HUES64 (cell line): ENCODE results near the gene OR2T34. TPM values are rescaled to one million over a fixed set of nuclear protein-coding genes. Genes with fewer than 3 reads are reported as not detected.
"Not testable (repeated sequence)": the region's sequence is repeated elsewhere in the genome, so short reads cannot be mapped to it uniquely, and the experiment has no call there.

ENCODE experiments used
- H3K27ac ChIP-seq: 2 replicates; pipeline ENCODE4 v1.7.0; 2013; ENCODE audit warnings: low read depth, low read length, inconsistent platforms
- H3K27me3 ChIP-seq: 2 replicates; pipeline ENCODE4 v1.6.1; 2013; ENCODE audit warnings: mild to moderate bottlenecking, low read length; ENCODE audit not compliant: insufficient read depth
- H3K36me3 ChIP-seq: 2 replicates; pipeline ENCODE4 v1.6.1; 2013; ENCODE audit warnings: mild to moderate bottlenecking, low read length; ENCODE audit not compliant: insufficient read depth
- H3K4me1 ChIP-seq: 2 replicates; pipeline ENCODE4 v1.6.1; 2013; ENCODE audit warnings: mild to moderate bottlenecking, low read length, moderate library complexity; ENCODE audit not compliant: insufficient read depth
- H3K4me3 ChIP-seq: 2 replicates; pipeline ENCODE4 v1.5.1; 2013; ENCODE audit warnings: mild to moderate bottlenecking, low read length, moderate library complexity
- H3K9ac ChIP-seq: 2 replicates; pipeline ENCODE4 v1.6.1; 2013; ENCODE audit warnings: mild to moderate bottlenecking, low read depth, low read length
- H3K9me3 ChIP-seq: 2 replicates; pipeline ENCODE4 v1.6.1; 2013; ENCODE audit warnings: low read depth, low read length; ENCODE audit not compliant: insufficient read depth
- WGBS: fragments of 150-250, 120-280 bp; methylation state at CpG from one replicate; pipeline ENCODE4 v1.1.7; 2013; ENCODE audit warnings: missing lambda C conversion rate; 5-methylcytosine and 5-hydroxymethylcytosine counted together
- polyA plus RNA-seq, 2 experiments: library from polyadenylated mRNA; stranded (reverse); fragments of 50-300 nt; gene quantifications; one replicate each; pipeline ENCODE4 v1.2.3, GENCODE V29; 2013

OR2T34 gene
- polyA plus RNA-seq (2013, experiment 1 of 2): not detected
- not detected for polyA plus RNA-seq (2013, experiment 2 of 2)

- WGBS: 73% methylated on average over 2 of the region's 3 CpGs
- H3K4me1 ChIP-seq, H3K27me3 ChIP-seq, H3K4me3 ChIP-seq, H3K9ac ChIP-seq, H3K36me3 ChIP-seq, H3K27ac ChIP-seq: not testable (repeated sequence)
- H3K9me3 ChIP-seq: peaks cover 32% of the 10 kb centered on the region
These were observed at the start of gene OR2T34 for GRCh38 chr1:248574657-248575056. Gene OR2T34 (minus strand): TSS chr1:248574757. CDS start chr1:248574757, 0 bp downstream.

GRCh38 chr1:248622570-248623001 lies 48.0 kb upstream of the OR2T34 start:
- H3K27ac ChIP-seq: no peak overlapping the region
- WGBS: 88% methylated on average over 4 of the region's 4 CpGs
- no peaks in the 10 kb centered on the region for H3K36me3 ChIP-seq
- H3K9me3 ChIP-seq: peaks cover 99% of the 10 kb centered on the region
- H3K4me1 ChIP-seq: no peaks in the 10 kb centered on the region
- H3K9ac ChIP-seq: no peak overlapping the region
- H3K27me3 ChIP-seq: no peaks in the 10 kb centered on the region
- H3K4me3 ChIP-seq: no peak overlapping the region

GRCh38 chr1:248621770-248622169 lies 47.2 kb upstream of the OR2T34 start:
- WGBS: 78% methylated on average over 6 of the region's 7 CpGs
- no peak overlapping the region for H3K9ac ChIP-seq
- H3K27me3 ChIP-seq: no peaks in the 10 kb centered on the region
- H3K27ac ChIP-seq: no peak overlapping the region
- H3K36me3 ChIP-seq: no peaks in the 10 kb centered on the region
- H3K9me3 ChIP-seq: peaks cover 98% of the 10 kb centered on the region
- no peak overlapping the region for H3K4me3 ChIP-seq
- no peaks in the 10 kb centered on the region for H3K4me1 ChIP-seq

GRCh38 chr1:248618878-248619277 lies 44.3 kb upstream of the OR2T34 start:
- no peaks in the 10 kb centered on the region for H3K4me1 ChIP-seq
- peaks cover 98% of the 10 kb centered on the region for H3K9me3 ChIP-seq
- no peak overlapping the region for H3K27ac ChIP-seq
- H3K36me3 ChIP-seq: no peaks in the 10 kb centered on the region
- no peak overlapping the region for H3K9ac ChIP-seq
- no peaks in the 10 kb centered on the region for H3K27me3 ChIP-seq
- H3K4me3 ChIP-seq: no peak overlapping the region
- 16% methylated on average over 3 of the region's 3 CpGs for WGBS

GRCh38 chr1:248618119-248618518 lies 43.6 kb upstream of the OR2T34 start:
- no peaks in the 10 kb centered on the region for H3K36me3 ChIP-seq
- no peaks in the 10 kb centered on the region for H3K4me1 ChIP-seq
- no peaks in the 10 kb centered on the region for H3K27me3 ChIP-seq
- no peak overlapping the region for H3K27ac ChIP-seq
- H3K9ac ChIP-seq: no peak overlapping the region
- 81% methylated on average over 7 of the region's 7 CpGs for WGBS
- peaks cover 98% of the 10 kb centered on the region for H3K9me3 ChIP-seq
- H3K4me3 ChIP-seq: no peak overlapping the region

GRCh38 chr1:248613742-248614141 lies 39.2 kb upstream of the OR2T34 start:
- 79% methylated on average over 1 of the region's 1 CpG for WGBS
- Histone ChIP-seq H3K4me1 (no peaks in the 10 kb centered on the region), H3K27ac (no peak overlapping the region), H3K4me3 (no peak overlapping the region), H3K36me3 (no peaks in the 10 kb centered on the region), H3K9ac (no peak overlapping the region), H3K9me3 (peaks cover 98% of the 10 kb centered on the region), H3K27me3 (no peaks in the 10 kb centered on the region)

- no peak overlapping the region for H3K27ac ChIP-seq
- H3K4me1 ChIP-seq: no peaks in the 10 kb centered on the region
- no peaks in the 10 kb centered on the region for H3K36me3 ChIP-seq
- WGBS: 78% methylated on average over 4 of the region's 4 CpGs
- H3K4me3 ChIP-seq: no peak overlapping the region
- H3K27me3 ChIP-seq: no peaks in the 10 kb centered on the region
- H3K9ac ChIP-seq: no peak overlapping the region
- peaks cover 100% of the 10 kb centered on the region for H3K9me3 ChIP-seq
These were observed 37.4 kb upstream of the OR2T34 start for GRCh38 chr1:248611883-248612414.

GRCh38 chr1:248610301-248610700 lies 35.7 kb upstream of the OR2T34 start:
- Histone ChIP-seq H3K9me3 (peaks cover 100% of the 10 kb centered on the region), H3K4me1 (no peaks in the 10 kb centered on the region), H3K36me3 (no peaks in the 10 kb centered on the region), H3K27ac (no peak overlapping the region), H3K4me3 (no peak overlapping the region), H3K27me3 (no peaks in the 10 kb centered on the region), H3K9ac (no peak overlapping the region)
- WGBS: 17% methylated on average over 2 of the region's 3 CpGs

GRCh38 chr1:248599396-248599795 lies 24.8 kb upstream of the OR2T34 start:
- Histone ChIP-seq H3K36me3 (no peaks in the 10 kb centered on the region), H3K4me1 (no peaks in the 10 kb centered on the region), H3K27me3 (no peaks in the 10 kb centered on the region), H3K4me3 (no peak overlapping the region), H3K9me3 (peaks cover 87% of the 10 kb centered on the region), H3K9ac (no peak overlapping the region), H3K27ac (no peak overlapping the region)
- 76% methylated on average over 7 of the region's 8 CpGs for WGBS

- Histone ChIP-seq H3K9me3 (peaks cover 90% of the 10 kb centered on the region), H3K4me1 (no peaks in the 10 kb centered on the region), H3K4me3 (no peak within 1 kb of the TSS), H3K9ac (no peak within 1 kb of the TSS), H3K27me3 (no peaks in the 10 kb centered on the region), H3K36me3 (no peaks in the 10 kb centered on the region), H3K27ac (no peak within 1 kb of the TSS)
- WGBS: 78% methylated on average over 6 of the region's 6 CpGs
These were observed 23.0 kb upstream of the OR2T34 start, which contains the start of gene OR2T10 for GRCh38 chr1:248597589-248597988. Gene OR2T10 (minus strand): TSS chr1:248597700. CDS start chr1:248593768, 3,932 bp downstream.

GRCh38 chr1:248596615-248597014 lies 22.1 kb upstream of the OR2T34 start:
- no peak overlapping the region for H3K27ac ChIP-seq
- H3K9ac ChIP-seq: no peak overlapping the region
- no peaks in the 10 kb centered on the region for H3K4me1 ChIP-seq
- no peak overlapping the region for H3K4me3 ChIP-seq
- no peaks in the 10 kb centered on the region for H3K27me3 ChIP-seq
- H3K9me3 ChIP-seq: peaks cover 91% of the 10 kb centered on the region
- no peaks in the 10 kb centered on the region for H3K36me3 ChIP-seq
- 91% methylated on average over 2 of the region's 2 CpGs for WGBS

- H3K36me3 ChIP-seq: no peaks in the 10 kb centered on the region
- H3K9ac ChIP-seq: no peak overlapping the region
- WGBS: 77% methylated on average over 5 of the region's 5 CpGs
- no peaks in the 10 kb centered on the region for H3K27me3 ChIP-seq
- H3K27ac ChIP-seq: no peak overlapping the region
- peaks cover 94% of the 10 kb centered on the region for H3K9me3 ChIP-seq
- H3K4me1 ChIP-seq: no peaks in the 10 kb centered on the region
- no peak overlapping the region for H3K4me3 ChIP-seq
These were observed 18.7 kb upstream of the OR2T34 start for GRCh38 chr1:248593226-248593625.
